A549 (cell line): ENCODE measurements around the gene CCDC71. TPM values are rescaled to one million over a fixed set of nuclear protein-coding genes. Genes with fewer than 3 reads are reported as not detected.

Source experiments
- ATAC-seq, 2 experiments: fragments of 200-7000 bp in 1 of 2; fragments of >200 bp in 1 of 2; cut with Nextera tagmentation in 1 of 2; cut with Tn5 transposase in 1 of 2; 3 replicates each; pipeline versions ENCODE4 v1.8.0 to v1.9.1; 2018 to 2020; ENCODE audit warnings: mild to moderate bottlenecking in 1 of 2, moderate library complexity in 1 of 2
- CTCF ChIA-PET: fragments of 300-600 bp; sonication (Branson Sonifier 250); formaldehyde crosslinking; extraction: SDS; loops from one replicate; lab custom pipeline; 2021; ENCODE audit warnings: antibody characterized with exemption, inconsistent platforms; lab: Yijun Ruan, JAX
- POLR2A ChIA-PET: fragments of 350-600 bp; formaldehyde crosslinking; extraction: SDS; loops from one replicate; lab custom pipeline; 2021; ENCODE audit warnings: antibody characterized with exemption, inconsistent platforms; lab: Yijun Ruan, JAX
- DNase-seq, 2 experiments: peaks; one replicate each; pipeline versions ENCODE4 v3.0.0 to v3.0.0-alpha.2; 2011 to 2016; ENCODE audit warnings: low read depth in 1 of 2, low spot score in 1 of 2
- FAIRE-seq: peaks from 2 replicates; lab custom pipeline; 2011; peaks lifted over from hg19 to GRCh38; lab: Jason Lieb, UNC
- H3K27ac ChIP-seq, 2 experiments: fragments of >200 bp; sonication (Bioruptor Twin); formaldehyde crosslinking; 3 replicates each; pipeline ENCODE4 v1.5.1; 2016 to 2017
- H3K4me1 ChIP-seq: fragments of >200 bp; sonication (Bioruptor Twin); formaldehyde crosslinking; 3 replicates; pipeline ENCODE4 v1.6.1; 2016
- H3K4me2 ChIP-seq: fragments of >200 bp; sonication (Bioruptor Twin); formaldehyde crosslinking; 3 replicates; pipeline ENCODE4 v1.6.1; 2016
- H3K4me3 ChIP-seq: fragments of >200 bp; sonication (Bioruptor Twin); formaldehyde crosslinking; 3 replicates; pipeline ENCODE4 v1.5.1; 2016
- H3K9me3 ChIP-seq: fragments of >200 bp; sonication (Bioruptor Twin); formaldehyde crosslinking; 3 replicates; pipeline ENCODE4 v1.6.1; 2016
- BCL3 ChIP-seq: fragments of >200 bp; sonication (Bioruptor Twin); formaldehyde crosslinking; IDR thresholded peaks from 3 replicates; pipeline ENCODE4 v1.6.1; 2016
- BHLHE40 ChIP-seq: IDR thresholded peaks from 2 replicates; pipeline ENCODE4 v1.6.1; 2012; ENCODE audit warnings: low read depth, low read length, inconsistent platforms
- CBX2 ChIP-seq: fragments of 200-600 bp; sonication (generic); IDR thresholded peaks from 2 replicates; pipeline ENCODE4 v1.6.1; 2016; ENCODE audit warnings: low read depth, mild to moderate bottlenecking, borderline replicate concordance
- CHD4 ChIP-seq: fragments of 200-600 bp; sonication (generic); IDR thresholded peaks from 2 replicates; pipeline ENCODE4 v1.6.1; 2016; ENCODE audit warnings: antibody characterized with exemption, mild to moderate bottlenecking, borderline replicate concordance
- CTCF ChIP-seq: fragments of >200 bp; sonication (Bioruptor Twin); formaldehyde crosslinking; IDR thresholded peaks from 3 replicates; pipeline ENCODE4 v1.5.1; 2016
- EHMT2 ChIP-seq: fragments of 200-600 bp; sonication (generic); IDR thresholded peaks from 2 replicates; pipeline ENCODE4 v1.6.1; 2016; ENCODE audit warnings: antibody characterized with exemption, low read depth, mild to moderate bottlenecking, moderate library complexity
- EP300 ChIP-seq, 2 experiments: fragments of >200 bp; sonication (Bioruptor Twin); formaldehyde crosslinking; IDR thresholded peaks; 2 replicates in 1 of 2; 3 replicates in 1 of 2; pipeline ENCODE4 v1.6.1; 2016 to 2017
- FOSB ChIP-seq: fragments of 250-450 bp; sonication (Bioruptor Pico); IDR thresholded peaks from 2 replicates; pipeline ENCODE4 v1.5.0; 2020; ENCODE audit warnings: mild to moderate bottlenecking, moderate library complexity
- GATA3 ChIP-seq: IDR thresholded peaks from 2 replicates; pipeline ENCODE4 v1.6.1; 2012; ENCODE audit warnings: borderline replicate concordance
- HDAC2 ChIP-seq: fragments of 200-600 bp; sonication (generic); IDR thresholded peaks from 2 replicates; pipeline ENCODE4 v1.6.1; 2016
- HOXA7 ChIP-seq: fragments of 250-450 bp; sonication (Bioruptor Pico); IDR thresholded peaks from 2 replicates; pipeline ENCODE4 v1.5.0; 2020; ENCODE audit warnings: mild to moderate bottlenecking, moderate library complexity
- HOXB5 ChIP-seq: fragments of 250-450 bp; sonication (Bioruptor Pico); IDR thresholded peaks from 2 replicates; pipeline ENCODE4 v1.5.0; 2020; ENCODE audit warnings: mild to moderate bottlenecking, moderate library complexity
- JUN ChIP-seq, 2 experiments: fragments of >200 bp; sonication (Bioruptor Twin); formaldehyde crosslinking; IDR thresholded peaks; 2 replicates in 1 of 2; 3 replicates in 1 of 2; pipeline ENCODE4 v1.6.1; 2016 to 2017
- KDM1A ChIP-seq: fragments of 200-600 bp; sonication (generic); IDR thresholded peaks from 2 replicates; pipeline ENCODE4 v1.6.1; 2016; ENCODE audit warnings: low read depth, mild to moderate bottlenecking
- KDM5A ChIP-seq: fragments of 200-600 bp; sonication (generic); IDR thresholded peaks from 2 replicates; pipeline ENCODE4 v1.6.1; 2016; ENCODE audit warnings: antibody characterized with exemption, mild to moderate bottlenecking
- MAFK ChIP-seq: fragments of 450-650 bp; IDR thresholded peaks from 2 replicates; pipeline ENCODE4 v1.6.1; 2014; ENCODE audit not compliant: partially characterized antibody
- MAZ ChIP-seq: fragments of 150-350 bp; IDR thresholded peaks from 2 replicates; pipeline ENCODE4 v1.6.1; 2014; ENCODE audit warnings: antibody characterized with exemption, low read depth, low read length, borderline replicate concordance
- NFE2L2 ChIP-seq: fragments of 150-350 bp; conservative IDR thresholded peaks from 2 replicates; pipeline ENCODE4 v1.6.1; 2014; ENCODE audit warnings: low read length
- NR3C1 ChIP-seq: fragments of >200 bp; sonication (Bioruptor Twin); formaldehyde crosslinking; IDR thresholded peaks from 3 replicates; pipeline ENCODE4 v1.6.1; 2017
- POLR2A ChIP-seq: IDR thresholded peaks from 2 replicates; pipeline ENCODE4 v1.6.1; 2012; ENCODE audit warnings: mild to moderate bottlenecking, low read length
- POLR2AphosphoS2 ChIP-seq: conservative IDR thresholded peaks from 2 replicates; pipeline ENCODE4 v1.6.1; 2012; ENCODE audit warnings: low read length, improper control_type of control experiment, inconsistent platforms
- RAD21 ChIP-seq, 2 experiments: fragments of >200 bp in 1 of 2; sonication (Bioruptor Twin) in 1 of 2; formaldehyde crosslinking in 1 of 2; IDR thresholded peaks in 1 of 2; conservative IDR thresholded peaks in 1 of 2; 2 replicates in 1 of 2; 3 replicates in 1 of 2; pipeline ENCODE4 v1.6.1; 2012 to 2018; ENCODE audit warnings: inconsistent platforms in 1 of 2
- RARB ChIP-seq: fragments of 250-450 bp; sonication (Bioruptor Pico); IDR thresholded peaks from 2 replicates; pipeline ENCODE4 v1.8.0; 2021; ENCODE audit warnings: mild to moderate bottlenecking, moderate library complexity
- TFCP2L1 ChIP-seq: fragments of 250-450 bp; sonication (Bioruptor Pico); IDR thresholded peaks from 2 replicates; pipeline ENCODE4 v1.5.0; 2021; ENCODE audit warnings: mild to moderate bottlenecking
- TP53 ChIP-seq: fragments of 250-450 bp; sonication (Bioruptor Pico); IDR thresholded peaks from 2 replicates; pipeline ENCODE4 v1.5.0; 2021; ENCODE audit warnings: mild to moderate bottlenecking, moderate library complexity
- ZC3H11A ChIP-seq: fragments of 450-650 bp; IDR thresholded peaks from 2 replicates; pipeline ENCODE4 v1.6.1; 2014; ENCODE audit warnings: antibody characterized with exemption, mild to moderate bottlenecking
- ZFP36 ChIP-seq: fragments of 450-650 bp; IDR thresholded peaks from 2 replicates; pipeline ENCODE4 v1.6.1; 2014; ENCODE audit warnings: borderline replicate concordance; ENCODE audit not compliant: partially characterized antibody
- WGBS: methylation state at CpG from one replicate; pipeline ENCODE4 v1.1.6; 2017; ENCODE audit errors: missing lambda C conversion rate; 5-methylcytosine and 5-hydroxymethylcytosine counted together
- polyA plus RNA-seq, 4 experiments: library from polyadenylated mRNA; depleted of rRNA in 3 of 4; stranded (reverse); fragments of >200 nt; fragmentation: RNase III in 1 of 4; extraction: RNeasy Plus Mini Kit Qiagen cat#74134 plus additional on column Dnase treatment in 1 of 4; gene quantifications; 2 replicates in 3 of 4; 3 replicates in 1 of 4; pipeline ENCODE4 v1.2.3, GENCODE V29; 2011 to 2017
- TF ChIP-seq, protein P1 (sequence below): fragments of >200 bp; sonication (Bioruptor Twin); formaldehyde crosslinking; IDR thresholded peaks from 2 replicates; pipeline ENCODE4 v1.6.1; 2016

Gene CCDC71
- polyA plus RNA-seq, 2 of the 4 experiments (the other 2 are of a cell fraction) = 9.6 to 13.4 TPM

GRCh38 chr3:49123687-49124086 is 42.4 kb downstream of the CCDC71 start:
- Histone ChIP-seq H3K9me3 (no peaks in the 10 kb centered on the region), H3K4me3 (no peak overlapping the region), H3K4me2 (no peak overlapping the region), H3K27ac (no peak overlapping the region), H3K4me1 (peaks cover 14% of the 10 kb centered on the region)
- POLR2A ChIA-PET = no interaction called here
- CTCF ChIA-PET = no interaction called here
- no peak for ATAC-seq
- TF ChIP-seq MAFK = no peak
- no peak for TF ChIP-seq TFCP2L1
- no peak for TF ChIP-seq ZFP36
- no peak for TF ChIP-seq TP53 (CRISPR knock-in tag)
- TF ChIP-seq KDM5A = no peak
- no peak for TF ChIP-seq CBX2
- TF ChIP-seq ZC3H11A = no peak
- TF ChIP-seq MAZ = no peak
- TF ChIP-seq KDM1A = no peak
- no peak for TF ChIP-seq GATA3
- TF ChIP-seq JUN (IDR thresholded peaks at IDR 0.05) = no peak
- TF ChIP-seq POLR2AphosphoS2 = no peak
- TF ChIP-seq NR3C1 = no peak
- no peak for TF ChIP-seq HOXA7 (CRISPR knock-in tag)
- TF ChIP-seq POLR2A = no peak
- no peak for TF ChIP-seq CHD4
- WGBS = 95% methylated on average over 17 of the region's 17 CpGs
- FAIRE-seq = no peak
- DNase-seq = no peak

DNA sequence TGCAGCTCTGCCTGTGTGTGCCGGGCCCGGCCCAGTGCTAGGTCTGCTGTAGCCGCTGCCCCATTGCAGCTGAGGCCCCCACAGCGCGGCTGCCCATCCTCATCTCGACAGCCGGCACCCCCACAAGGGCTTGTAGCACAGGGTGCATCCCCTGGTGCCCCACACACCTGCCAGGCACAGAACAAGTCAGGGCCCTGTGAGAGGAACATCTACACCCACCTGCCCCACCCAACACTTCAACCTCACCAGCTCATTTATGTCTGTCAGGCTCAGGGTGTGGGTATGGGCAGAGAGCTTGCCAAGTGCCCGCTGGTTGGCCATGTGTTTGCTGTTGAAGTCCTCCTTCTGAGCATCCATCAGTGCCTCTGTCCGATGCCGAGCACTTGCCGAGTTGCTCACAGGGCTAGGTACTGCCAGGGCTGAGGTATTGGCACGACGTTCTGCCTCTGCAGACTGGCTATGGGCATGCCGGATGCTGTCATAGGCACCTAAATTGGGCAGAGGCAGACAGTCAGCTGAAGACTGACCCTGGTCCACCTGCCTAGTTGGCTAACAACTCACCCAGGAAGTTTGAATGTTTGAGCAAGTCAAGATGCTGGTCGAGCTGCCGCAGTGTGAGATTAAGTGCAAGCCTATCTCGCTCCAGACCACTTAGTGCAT is 43.1 kb downstream of the CCDC71 start:
- ChIA-PET CTCF (interaction anchor here (1.4 kb wide), 1 partner anchor 109 kb away, joined by 3 read pairs; no protein-coding TSS in a partner anchor), POLR2A (no interaction called here)
- H3K4me3 ChIP-seq = no peak overlapping the region
- H3K4me2 ChIP-seq = no peak overlapping the region
- no peaks in the 10 kb centered on the region for H3K9me3 ChIP-seq
- TF ChIP-seq HDAC2 (no peak), BCL3 (no peak), BHLHE40 (no peak), NR3C1 (no peak), FOSB (CRISPR knock-in tag) (no peak), HOXB5 (no peak), POLR2AphosphoS2 (no peak), EHMT2 (no peak), NFE2L2 (no peak), RARB (CRISPR knock-in tag) (no peak), RAD21 (conservative IDR thresholded peaks at IDR 0.05 in 1 of 2, IDR thresholded peaks at IDR 0.05 in 1 of 2) (no peak), EP300 (IDR thresholded peaks at IDR 0.05) (no peak), CTCF (no peak), ZFP36 (no peak), KDM5A (no peak)
- TF ChIP-seq, protein P1, sequence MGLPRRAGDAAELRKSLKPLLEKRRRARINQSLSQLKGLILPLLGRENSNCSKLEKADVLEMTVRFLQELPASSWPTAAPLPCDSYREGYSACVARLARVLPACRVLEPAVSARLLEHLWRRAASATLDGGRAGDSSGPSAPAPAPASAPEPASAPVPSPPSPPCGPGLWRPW = no peak
- 100% methylated on average over 9 of the region's 17 CpGs for WGBS
- no peak for DNase-seq
- no peak for FAIRE-seq
- H3K4me1 ChIP-seq = peaks cover 14% of the 10 kb centered on the region
- no peak overlapping the region for H3K27ac ChIP-seq
- no peak for ATAC-seq
